Gastrocnemius medialis (tissue), 4 donors: Measurements from ENCODE around the gene MACROD1.

ENCODE experiments used
- POLR2A ChIP-seq, 2 donors: fragments of 450-650 bp; IDR thresholded peaks; one replicate each; pipeline ENCODE4 v1.6.1; 2017; ENCODE audit warnings: antibody characterized with exemption in 2 of 2, mild to moderate bottlenecking in 2 of 2, moderate library complexity in 2 of 2
- TF ChIP-seq, protein P1 (sequence below), 5 experiments: fragments of 450-650 bp in 3 of 5; fragments of 200-600 bp in 2 of 5; sonication (generic) in 2 of 5; IDR thresholded peaks in 4 of 5; conservative IDR thresholded peaks in 1 of 5; 1 replicate in 4 of 5; 2 replicates in 1 of 5; pipeline ENCODE4 v1.5.1; 2016 to 2019; ENCODE audit warnings: antibody characterized with exemption in 5 of 5, mild to moderate bottlenecking in 3 of 5, moderate library complexity in 3 of 5

DNA sequence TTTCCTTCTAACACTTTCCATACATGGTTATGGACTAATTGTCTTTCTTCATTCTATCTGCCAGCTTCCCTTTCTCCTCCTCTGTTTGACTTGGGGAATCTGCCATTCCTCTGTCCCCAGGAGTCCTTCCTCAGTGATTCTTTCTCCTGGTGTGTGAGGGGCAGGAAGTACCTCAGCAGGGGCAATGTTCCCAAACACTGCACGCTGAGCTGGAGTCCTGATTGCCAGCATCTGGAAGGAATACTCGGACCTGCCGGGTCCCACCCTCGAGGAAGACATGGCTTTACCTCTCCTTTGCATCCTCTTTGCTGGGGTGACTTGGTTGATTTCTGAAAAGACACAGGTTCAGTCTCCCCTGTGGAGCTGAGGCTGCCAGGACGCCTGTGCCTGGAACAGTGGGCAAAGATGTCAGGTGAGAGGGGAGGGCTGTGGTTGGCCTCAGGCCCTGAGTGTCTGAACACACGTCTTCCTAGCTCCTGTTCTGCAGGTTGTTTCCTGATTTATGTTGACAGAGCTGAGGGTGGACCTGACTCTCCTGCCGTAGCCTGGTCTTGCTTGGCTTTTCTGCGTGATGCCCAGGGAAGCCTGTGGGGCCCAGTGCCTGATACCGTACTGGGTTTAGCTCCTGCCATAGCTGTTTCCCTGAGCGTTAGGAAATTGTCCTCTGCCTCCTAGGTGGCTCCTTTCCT is 187.2 kb downstream of the MACROD1 start:
- TF ChIP-seq, protein P1, sequence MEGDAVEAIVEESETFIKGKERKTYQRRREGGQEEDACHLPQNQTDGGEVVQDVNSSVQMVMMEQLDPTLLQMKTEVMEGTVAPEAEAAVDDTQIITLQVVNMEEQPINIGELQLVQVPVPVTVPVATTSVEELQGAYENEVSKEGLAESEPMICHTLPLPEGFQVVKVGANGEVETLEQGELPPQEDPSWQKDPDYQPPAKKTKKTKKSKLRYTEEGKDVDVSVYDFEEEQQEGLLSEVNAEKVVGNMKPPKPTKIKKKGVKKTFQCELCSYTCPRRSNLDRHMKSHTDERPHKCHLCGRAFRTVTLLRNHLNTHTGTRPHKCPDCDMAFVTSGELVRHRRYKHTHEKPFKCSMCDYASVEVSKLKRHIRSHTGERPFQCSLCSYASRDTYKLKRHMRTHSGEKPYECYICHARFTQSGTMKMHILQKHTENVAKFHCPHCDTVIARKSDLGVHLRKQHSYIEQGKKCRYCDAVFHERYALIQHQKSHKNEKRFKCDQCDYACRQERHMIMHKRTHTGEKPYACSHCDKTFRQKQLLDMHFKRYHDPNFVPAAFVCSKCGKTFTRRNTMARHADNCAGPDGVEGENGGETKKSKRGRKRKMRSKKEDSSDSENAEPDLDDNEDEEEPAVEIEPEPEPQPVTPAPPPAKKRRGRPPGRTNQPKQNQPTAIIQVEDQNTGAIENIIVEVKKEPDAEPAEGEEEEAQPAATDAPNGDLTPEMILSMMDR (IDR thresholded peaks at IDR 0.05 in 4 of 5, conservative IDR thresholded peaks at IDR 0.05 in 1 of 5), result no peak
- no peak for TF ChIP-seq POLR2A (IDR thresholded peaks at IDR 0.05)
